ENCODE results near the gene STIM1.
A peak's percentile ranks its signal among the peaks of the same experiment; 100 is the strongest.

Gene STIM1

GRCh38 chr11:3831378-3832239 is 23.9 kb upstream of the STIM1 start:
- peak; percentile 47 to 54 for DNase-seq

GRCh38 chr11:3832816-3833215 is 22.6 kb upstream of the STIM1 start:
- DNase-seq: no peak

GRCh38 chr11:3833449-3833848 is 22.0 kb upstream of the STIM1 start:
- no peak for DNase-seq

- DNase-seq: no peak
These were observed 21.2 kb upstream of the STIM1 start for GRCh38 chr11:3834349-3834663.

- no peak for DNase-seq
These were observed 20.6 kb upstream of the STIM1 start for GRCh38 chr11:3834664-3835461.

GRCh38 chr11:3835751-3836150 is 19.7 kb upstream of the STIM1 start:
- DNase-seq: no peak

- peak; percentile 50 to 63 for DNase-seq
These were observed 18.6 kb upstream of the STIM1 start for GRCh38 chr11:3836903-3837302.

GRCh38 chr11:3837793-3838192 is 17.7 kb upstream of the STIM1 start:
- no peak for DNase-seq

GRCh38 chr11:3838504-3838903 is 17.0 kb upstream of the STIM1 start:
- DNase-seq: no peak

GRCh38 chr11:3840004-3840869 is 15.2 kb upstream of the STIM1 start:
- DNase-seq: peak; percentile 53 to 63

GRCh38 chr11:3840870-3841425 is 14.5 kb upstream of the STIM1 start, which contains the start of gene RHOG:
RHOG (minus strand) TSS chr11:3840959; CDS start chr11:3828138, 12,821 bp downstream.
- DNase-seq: peak; percentile 95 to 96

GRCh38 chr11:3841426-3842350 is 13.8 kb upstream of the STIM1 start:
- peak; percentile 46 to 56 for DNase-seq

- DNase-seq: no peak
These were observed 12.1 kb upstream of the STIM1 start for GRCh38 chr11:3843326-3843725.

- DNase-seq: no peak
These were observed 10.2 kb upstream of the STIM1 start for GRCh38 chr11:3845246-3845645.

- DNase-seq: no peak
These were observed 9.8 kb upstream of the STIM1 start for GRCh38 chr11:3845670-3846069.

- peak in 1 of 2 experiments; percentile 51 for DNase-seq
These were observed 6.1 kb upstream of the STIM1 start for GRCh38 chr11:3849297-3849874.

GRCh38 chr11:3853545-3853842 is 2.0 kb upstream of the STIM1 start:
- no peak for DNase-seq

GRCh38 chr11:3853899-3854659 is 1.4 kb upstream of the STIM1 start:
- DNase-seq: peak; percentile 81 to 82

- DNase-seq: no peak
These were observed 846 bp upstream of the STIM1 start for GRCh38 chr11:3854660-3854976.

GRCh38 chr11:3855808-3856491 is 486 bp downstream of the STIM1 start:
- DNase-seq: peak; percentile 66 to 72
